CD14-positive monocyte (primary cell): ENCODE results near the gene EEFSEC. TPM values are rescaled to one million over a fixed set of nuclear protein-coding genes. Genes with fewer than 3 reads are reported as not detected.
A peak's percentile ranks its signal among the peaks of the same experiment; 100 is the strongest.

ENCODE experiments used
- DNase-seq, 3 donors: peaks; one replicate each; pipeline ENCODE4 v3.0.0-alpha.2; 2011 to 2022
- H2AFZ ChIP-seq: 2 replicates; pipeline ENCODE4 v1.6.0; 2012; ENCODE audit warnings: mild to moderate bottlenecking, low read depth, low read length, inconsistent platforms; ENCODE audit not compliant: insufficient read depth, poor library complexity, severe bottlenecking
- H3K27ac ChIP-seq, 2 donors: 1 replicate in 1 of 2; 2 replicates in 1 of 2; pipeline ENCODE4 v1.5.1; 2012 to 2013; ENCODE audit warnings: low read length in 2 of 2, control low read depth in 1 of 2, inconsistent platforms in 1 of 2, low read depth in 1 of 2, mild to moderate bottlenecking in 1 of 2
- H3K27me3 ChIP-seq, 2 donors: one replicate each; pipeline versions ENCODE4 v1.6.0 to v1.6.1; 2011 to 2013; ENCODE audit warnings: low read length in 2 of 2; ENCODE audit not compliant: control insufficient read depth in 2 of 2, insufficient read depth in 2 of 2
- H3K36me3 ChIP-seq, 2 donors: replicated peaks in 1 of 2; 1 replicate in 1 of 2; 2 replicates in 1 of 2; pipeline versions ENCODE4 v1.5.1 to v1.6.1; 2012 to 2013; ENCODE audit warnings: low read length in 2 of 2, control low read depth in 1 of 2, inconsistent platforms in 1 of 2, mild to moderate bottlenecking in 1 of 2; ENCODE audit not compliant: insufficient read depth in 2 of 2, control insufficient read depth in 1 of 2
- H3K4me1 ChIP-seq, 2 donors: 1 replicate in 1 of 2; 2 replicates in 1 of 2; pipeline versions ENCODE4 v1.5.1 to v1.6.1; 2012 to 2013; ENCODE audit warnings: low read length in 2 of 2, control low read depth in 1 of 2, inconsistent platforms in 1 of 2, mild to moderate bottlenecking in 1 of 2, moderate library complexity in 1 of 2; ENCODE audit not compliant: insufficient read depth in 2 of 2, control insufficient read depth in 1 of 2
- H3K4me2 ChIP-seq: replicated peaks from 2 replicates; pipeline ENCODE3; 2012; ENCODE audit warnings: low read length, moderate library complexity, mild to moderate bottlenecking; ENCODE audit not compliant: poor library complexity, severe bottlenecking; ENCODE audit errors: extremely low read depth
- H3K4me3 ChIP-seq, 3 experiments: fragments of 200-600 bp in 1 of 3; sonication (generic) in 1 of 3; replicated peaks in 1 of 3; 1 replicate in 2 of 3; 2 replicates in 1 of 3; pipeline ENCODE4 v1.5.1; 2011 to 2013; ENCODE audit warnings: low read length in 3 of 3, mild to moderate bottlenecking in 3 of 3, control low read depth in 2 of 3, low read depth in 2 of 3, inconsistent platforms in 1 of 3, moderate library complexity in 1 of 3
- H3K79me2 ChIP-seq: 2 replicates; pipeline ENCODE4 v1.6.0; 2012; ENCODE audit warnings: mild to moderate bottlenecking, control low read depth, inconsistent platforms, low read length, moderate library complexity; ENCODE audit not compliant: insufficient read depth
- H3K9ac ChIP-seq: 2 replicates; pipeline ENCODE4 v1.6.0; 2017; ENCODE audit warnings: low read length, mild to moderate bottlenecking; ENCODE audit not compliant: insufficient read depth, poor library complexity, severe bottlenecking
- H3K9me3 ChIP-seq, 2 donors: replicated peaks in 1 of 2; 1 replicate in 1 of 2; 2 replicates in 1 of 2; pipeline versions ENCODE4 v1.5.1 to v1.6.1; 2012 to 2013; ENCODE audit warnings: low read length in 2 of 2, control low read depth in 1 of 2; ENCODE audit not compliant: control insufficient read depth in 1 of 2, insufficient read depth in 1 of 2
- H4K20me1 ChIP-seq: 2 replicates; pipeline ENCODE4 v1.6.0; 2012; ENCODE audit warnings: mild to moderate bottlenecking, low read length, control low read depth, moderate library complexity; ENCODE audit not compliant: insufficient read depth
- H3K27ac Mint-ChIP-seq, 7 donors: one replicate each; pipeline ENCODE4 v1.8.0; 2020; ENCODE audit warnings: mild to moderate bottlenecking in 7 of 7, mixed read lengths in 7 of 7, moderate library complexity in 6 of 7, inconsistent platforms in 2 of 7
- H3K27me3 Mint-ChIP-seq, 3 donors: one replicate each; pipeline ENCODE4 v1.8.0; 2021 to 2022; ENCODE audit warnings: low read depth in 3 of 3, mild to moderate bottlenecking in 3 of 3, mixed read lengths in 3 of 3, moderate library complexity in 3 of 3, inconsistent platforms in 1 of 3
- H3K36me3 Mint-ChIP-seq, 2 donors: one replicate each; pipeline ENCODE4 v1.8.0; 2020; ENCODE audit warnings: mixed read lengths in 2 of 2, inconsistent platforms in 1 of 2, mild to moderate bottlenecking in 1 of 2
- H3K4me1 Mint-ChIP-seq: one replicate; pipeline ENCODE4 v1.8.0; 2020; ENCODE audit warnings: mild to moderate bottlenecking, mixed read lengths
- H3K4me3 Mint-ChIP-seq, 2 donors: one replicate each; pipeline ENCODE4 v1.8.0; 2020; ENCODE audit warnings: mild to moderate bottlenecking in 2 of 2, mixed read lengths in 2 of 2, moderate library complexity in 1 of 2
- H3K9me3 Mint-ChIP-seq, 7 donors: one replicate each; pipeline ENCODE4 v1.8.0; 2020 to 2022; ENCODE audit warnings: mixed read lengths in 7 of 7, mild to moderate bottlenecking in 6 of 7, moderate library complexity in 6 of 7, inconsistent platforms in 2 of 7
- CTCF ChIP-seq: fragments of 200-600 bp; IDR thresholded peaks from one replicate; pipeline ENCODE4 v1.8.0; 2022; ENCODE audit warnings: antibody characterized with exemption, mild to moderate bottlenecking
- WGBS: methylation state at CpG from one replicate; pipeline ENCODE4 v1.1.5; 2013; ENCODE audit warnings: missing lambda C conversion rate; ENCODE audit not compliant: insufficient coverage; 5-methylcytosine and 5-hydroxymethylcytosine counted together
- intact Hi-C, 2 donors: fragments of 100-400 bp; cut with micrococcal nuclease; formaldehyde crosslinking; loops; one replicate each; pipeline versions ENCODE4 v1.15.0 to v1.15.1; 2023
- polyA plus RNA-seq, 3 donors: library from polyadenylated mRNA; depleted of rRNA in 1 of 3; unstranded in 2 of 3; stranded (reverse) in 1 of 3; fragments of 300-500 nt in 2 of 3; fragments of >200 nt in 1 of 3; fragmentation: Illumina TruSeq in 2 of 3; gene quantifications; 1 replicate in 2 of 3; 2 replicates in 1 of 3; pipeline ENCODE4 v1.2.3, GENCODE V29; 2012 to 2021

The EEFSEC gene
- polyA plus RNA-seq, 3 donors: 13.3 to 14.9 (median 14.9) TPM

DNA sequence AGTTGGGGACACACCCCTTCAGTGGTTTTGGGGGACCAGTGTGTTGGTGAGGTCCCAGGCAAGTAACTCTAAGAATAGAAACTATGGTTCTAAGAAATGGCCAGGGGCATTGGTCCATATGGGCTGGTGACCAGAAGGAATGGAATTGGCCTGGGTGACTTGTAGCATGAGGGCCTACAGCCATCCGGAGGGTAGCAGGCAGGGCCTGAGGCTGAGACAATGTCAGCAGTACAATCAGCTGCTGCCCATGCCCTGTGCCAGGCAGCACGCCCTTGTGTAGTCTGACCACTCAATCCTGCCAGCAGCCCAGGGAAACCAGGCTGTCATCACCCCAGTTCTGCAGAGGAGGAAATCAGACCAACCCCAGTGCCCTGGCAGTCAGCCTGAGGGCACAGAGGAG is 212.9 kb downstream of the EEFSEC start:
- H3K9me3 Mint-ChIP-seq: peaks cover 0 to 2% (median 0%) of the 10 kb centered on the region in 7 donors
- no peaks in the 10 kb centered on the region for H4K20me1 ChIP-seq
- 100% methylated on average over 2 of the region's 2 CpGs for WGBS
- H3K36me3 ChIP-seq: peaks cover 8 to 37% of the 10 kb centered on the region in 2 donors
- no peak overlapping the region for H3K9ac ChIP-seq
- H3K79me2 ChIP-seq: no peaks in the 10 kb centered on the region
- H3K27me3 ChIP-seq: no peaks in the 10 kb centered on the region
- H3K4me1 ChIP-seq: no peaks in the 10 kb centered on the region
- intact Hi-C loops: loop anchor here in 1 of 2 donors (10.0 kb wide), 1 partner anchor 721 kb away; no protein-coding TSS in a partner anchor
- H3K4me3 ChIP-seq: no peak overlapping the region
- peaks cover 34 to 40% of the 10 kb centered on the region in 2 donors for H3K36me3 Mint-ChIP-seq
- no peak overlapping the region for H3K4me2 ChIP-seq
- no peaks in the 10 kb centered on the region for H3K9me3 ChIP-seq
- H3K27ac Mint-ChIP-seq: no peak overlapping the region
- no peak for DNase-seq
- H3K4me1 Mint-ChIP-seq: no peaks in the 10 kb centered on the region
- TF ChIP-seq CTCF: no peak
- H3K27me3 Mint-ChIP-seq: peaks cover 0 to 3% (median 0%) of the 10 kb centered on the region in 3 donors
- no peak overlapping the region for H3K27ac ChIP-seq
- H3K4me3 Mint-ChIP-seq: no peak overlapping the region
- H2AFZ ChIP-seq: no peak overlapping the region

DNA sequence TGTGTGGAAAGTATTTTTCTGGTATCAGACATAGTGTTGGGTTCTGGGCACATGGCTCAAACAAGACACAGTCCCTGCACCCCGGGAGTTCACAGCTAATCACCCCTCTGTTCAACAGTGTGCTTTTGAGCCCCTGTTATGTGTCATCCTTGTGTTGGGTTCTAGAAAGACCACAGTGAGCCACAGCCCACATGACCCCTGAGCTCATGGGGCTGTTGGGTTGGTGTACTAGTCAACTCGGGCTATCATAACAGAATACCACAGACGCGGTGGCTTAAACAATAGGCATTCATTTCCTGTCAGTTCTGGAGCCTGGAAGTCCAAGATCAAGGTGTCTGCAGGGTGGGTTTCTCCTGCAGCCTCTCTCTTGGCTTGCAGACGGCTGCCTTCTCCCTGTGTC is 213.4 kb downstream of the EEFSEC start:
- WGBS: 88% methylated on average over 2 of the region's 5 CpGs
- DNase-seq: no peak
- Mint-ChIP-seq H3K4me3 (no peak overlapping the region), H3K9me3 (peaks cover 0 to 2% (median 0%) of the 10 kb centered on the region in 7 donors), H3K27me3 (peaks cover 0 to 3% (median 0%) of the 10 kb centered on the region in 3 donors), H3K36me3 (peaks cover 30 to 39% of the 10 kb centered on the region in 2 donors), H3K27ac (peak overlapping the region in 1 of 7 donors; percentile 16), H3K4me1 (no peaks in the 10 kb centered on the region)
- no peak overlapping the region for H3K4me3 ChIP-seq
- H3K27ac ChIP-seq: no peak overlapping the region
- H3K4me2 ChIP-seq: no peak overlapping the region
- TF ChIP-seq CTCF: no peak
- no peaks in the 10 kb centered on the region for H3K79me2 ChIP-seq
- H3K27me3 ChIP-seq: no peaks in the 10 kb centered on the region
- intact Hi-C loops: loop anchor here in 1 of 2 donors (10.0 kb wide), 1 partner anchor 722 kb away; no protein-coding TSS in a partner anchor
- H2AFZ ChIP-seq: no peak overlapping the region
- H3K9me3 ChIP-seq: no peaks in the 10 kb centered on the region
- peaks cover 7 to 33% of the 10 kb centered on the region in 2 donors for H3K36me3 ChIP-seq
- H4K20me1 ChIP-seq: no peaks in the 10 kb centered on the region
- H3K9ac ChIP-seq: no peak overlapping the region
- H3K4me1 ChIP-seq: no peaks in the 10 kb centered on the region
